ENCODE results near the gene RRP1B.

Gene RRP1B

GRCh38 chr21:43662286-43662685 is 2.9 kb downstream of the RRP1B start:
- TF ChIP-seq CTCF (IDR thresholded peaks at IDR 0.05; ENCODE audit: insufficient read depth, missing control alignments) = no peak
- DNase-seq (ENCODE audit: insufficient read length, low spot score) (no peak), FAIRE-seq (no peak)

GRCh38 chr21:43663033-43663432 is 3.7 kb downstream of the RRP1B start:
- TF ChIP-seq CTCF (IDR thresholded peaks at IDR 0.05; ENCODE audit: insufficient read depth, missing control alignments) = no peak
- FAIRE-seq (no peak), DNase-seq (ENCODE audit: insufficient read length, low spot score) (no peak)

GRCh38 chr21:43664358-43664757 is 5.0 kb downstream of the RRP1B start:
- DNase-seq (ENCODE audit: insufficient read length, low spot score) (no peak), FAIRE-seq (no peak)
- TF ChIP-seq CTCF (IDR thresholded peaks at IDR 0.05; ENCODE audit: insufficient read depth, missing control alignments) = no peak

- TF ChIP-seq CTCF (IDR thresholded peaks at IDR 0.05; ENCODE audit: insufficient read depth, missing control alignments) = no peak
- no peak for DNase-seq (ENCODE audit: insufficient read length, low spot score)
- no peak for FAIRE-seq
Observed at GRCh38 chr21:43665879-43666278, 6.5 kb downstream of the RRP1B start.

- DNase-seq (ENCODE audit: insufficient read length, low spot score) (no peak), FAIRE-seq (no peak)
- no peak for TF ChIP-seq CTCF (IDR thresholded peaks at IDR 0.05; ENCODE audit: insufficient read depth, missing control alignments)
Observed at GRCh38 chr21:43667191-43667904, 8.0 kb downstream of the RRP1B start.

- TF ChIP-seq CTCF (IDR thresholded peaks at IDR 0.05; ENCODE audit: insufficient read depth, missing control alignments) = no peak
- FAIRE-seq (no peak), DNase-seq (ENCODE audit: insufficient read length, low spot score) (no peak)
Observed at GRCh38 chr21:43669828-43670605, 10.7 kb downstream of the RRP1B start.

- DNase-seq (ENCODE audit: insufficient read length, low spot score) (no peak), FAIRE-seq (no peak)
- TF ChIP-seq CTCF (IDR thresholded peaks at IDR 0.05; ENCODE audit: insufficient read depth, missing control alignments) = no peak
Observed at GRCh38 chr21:43675871-43676270, 16.5 kb downstream of the RRP1B start.

Data from D721Med (cell line).